Panc1 (cell line): ENCODE measurements around the gene TEX14.
A peak's percentile ranks its signal among the peaks of the same experiment; 100 is the strongest.

Experiments
- POLR2AphosphoS5 ChIP-seq: IDR thresholded peaks from 2 replicates; pipeline ENCODE4 v1.6.1; 2012; ENCODE audit warnings: mild to moderate bottlenecking, low read depth, low read length, moderate library complexity
- TCF7L2 ChIP-seq: IDR thresholded peaks from 2 replicates; pipeline ENCODE4 v1.6.1; 2011; ENCODE audit warnings: mild to moderate bottlenecking, low read depth, low read length, inconsistent platforms
- TF ChIP-seq, protein P1 (sequence below): fragments of 450-650 bp; IDR thresholded peaks from 2 replicates; pipeline ENCODE4 v1.5.1; 2017; ENCODE audit warnings: mild to moderate bottlenecking
- TF ChIP-seq, protein P2 (sequence below), 2 experiments: IDR thresholded peaks; 2 replicates each; pipeline ENCODE4 v1.6.1; 2011 to 2012; ENCODE audit warnings: low read depth in 2 of 2, control low read depth in 1 of 2, low read length in 1 of 2, mild to moderate bottlenecking in 1 of 2, moderate library complexity in 1 of 2; ENCODE audit not compliant: insufficient read depth in 1 of 2

DNA sequence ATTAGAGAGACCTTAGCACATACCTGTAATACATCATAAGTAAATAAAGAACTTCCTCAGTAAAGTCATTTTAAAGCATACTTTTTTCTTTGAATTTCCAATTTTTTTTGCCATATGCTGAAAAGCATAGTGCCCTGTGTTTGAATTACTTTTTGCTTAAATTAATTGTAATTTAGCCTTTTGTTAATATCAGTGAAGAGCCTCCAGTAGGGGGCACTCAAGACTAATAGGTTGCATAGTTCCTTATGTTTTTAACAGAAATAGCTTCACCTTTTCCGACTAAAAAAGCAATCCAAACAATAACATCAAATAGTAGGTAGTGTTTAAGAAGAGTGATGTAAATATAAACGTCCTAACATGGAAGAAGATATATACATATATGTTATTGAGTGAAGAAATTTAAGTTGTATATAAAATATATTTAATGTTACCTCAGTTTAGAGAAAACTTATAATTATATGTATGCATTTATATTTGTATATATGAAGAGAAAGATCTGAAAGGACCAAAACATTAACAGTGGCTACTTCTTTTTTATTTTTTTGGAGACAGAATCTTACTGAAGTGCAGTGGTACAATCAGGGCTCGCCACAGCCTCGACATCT lies 19.2 kb upstream of the TEX14 start:
- TF ChIP-seq POLR2AphosphoS5 (no peak), TCF7L2 (no peak)
- TF ChIP-seq, protein P1, sequence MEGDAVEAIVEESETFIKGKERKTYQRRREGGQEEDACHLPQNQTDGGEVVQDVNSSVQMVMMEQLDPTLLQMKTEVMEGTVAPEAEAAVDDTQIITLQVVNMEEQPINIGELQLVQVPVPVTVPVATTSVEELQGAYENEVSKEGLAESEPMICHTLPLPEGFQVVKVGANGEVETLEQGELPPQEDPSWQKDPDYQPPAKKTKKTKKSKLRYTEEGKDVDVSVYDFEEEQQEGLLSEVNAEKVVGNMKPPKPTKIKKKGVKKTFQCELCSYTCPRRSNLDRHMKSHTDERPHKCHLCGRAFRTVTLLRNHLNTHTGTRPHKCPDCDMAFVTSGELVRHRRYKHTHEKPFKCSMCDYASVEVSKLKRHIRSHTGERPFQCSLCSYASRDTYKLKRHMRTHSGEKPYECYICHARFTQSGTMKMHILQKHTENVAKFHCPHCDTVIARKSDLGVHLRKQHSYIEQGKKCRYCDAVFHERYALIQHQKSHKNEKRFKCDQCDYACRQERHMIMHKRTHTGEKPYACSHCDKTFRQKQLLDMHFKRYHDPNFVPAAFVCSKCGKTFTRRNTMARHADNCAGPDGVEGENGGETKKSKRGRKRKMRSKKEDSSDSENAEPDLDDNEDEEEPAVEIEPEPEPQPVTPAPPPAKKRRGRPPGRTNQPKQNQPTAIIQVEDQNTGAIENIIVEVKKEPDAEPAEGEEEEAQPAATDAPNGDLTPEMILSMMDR: peak; percentile 68; the same call in 1 of the 2 replicates
- TF ChIP-seq, protein P2, sequence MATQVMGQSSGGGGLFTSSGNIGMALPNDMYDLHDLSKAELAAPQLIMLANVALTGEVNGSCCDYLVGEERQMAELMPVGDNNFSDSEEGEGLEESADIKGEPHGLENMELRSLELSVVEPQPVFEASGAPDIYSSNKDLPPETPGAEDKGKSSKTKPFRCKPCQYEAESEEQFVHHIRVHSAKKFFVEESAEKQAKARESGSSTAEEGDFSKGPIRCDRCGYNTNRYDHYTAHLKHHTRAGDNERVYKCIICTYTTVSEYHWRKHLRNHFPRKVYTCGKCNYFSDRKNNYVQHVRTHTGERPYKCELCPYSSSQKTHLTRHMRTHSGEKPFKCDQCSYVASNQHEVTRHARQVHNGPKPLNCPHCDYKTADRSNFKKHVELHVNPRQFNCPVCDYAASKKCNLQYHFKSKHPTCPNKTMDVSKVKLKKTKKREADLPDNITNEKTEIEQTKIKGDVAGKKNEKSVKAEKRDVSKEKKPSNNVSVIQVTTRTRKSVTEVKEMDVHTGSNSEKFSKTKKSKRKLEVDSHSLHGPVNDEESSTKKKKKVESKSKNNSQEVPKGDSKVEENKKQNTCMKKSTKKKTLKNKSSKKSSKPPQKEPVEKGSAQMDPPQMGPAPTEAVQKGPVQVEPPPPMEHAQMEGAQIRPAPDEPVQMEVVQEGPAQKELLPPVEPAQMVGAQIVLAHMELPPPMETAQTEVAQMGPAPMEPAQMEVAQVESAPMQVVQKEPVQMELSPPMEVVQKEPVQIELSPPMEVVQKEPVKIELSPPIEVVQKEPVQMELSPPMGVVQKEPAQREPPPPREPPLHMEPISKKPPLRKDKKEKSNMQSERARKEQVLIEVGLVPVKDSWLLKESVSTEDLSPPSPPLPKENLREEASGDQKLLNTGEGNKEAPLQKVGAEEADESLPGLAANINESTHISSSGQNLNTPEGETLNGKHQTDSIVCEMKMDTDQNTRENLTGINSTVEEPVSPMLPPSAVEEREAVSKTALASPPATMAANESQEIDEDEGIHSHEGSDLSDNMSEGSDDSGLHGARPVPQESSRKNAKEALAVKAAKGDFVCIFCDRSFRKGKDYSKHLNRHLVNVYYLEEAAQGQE (IDR thresholded peaks at IDR 0.05; ENCODE audit: insufficient read depth in 1 of 2, low read depth in 2 of 2, low read length in 1 of 2): no peak
